Measurements from ENCODE around the gene MYMK. TPM values are rescaled to one million over a fixed set of nuclear protein-coding genes. Genes with fewer than 3 reads are reported as not detected.

Gene MYMK
- total RNA-seq, 4 donors from 2014 or later: not detected

- peak within 1 kb of the TSS; percentile 52 to 74 (median 68) for H3K27ac ChIP-seq
- intact Hi-C loops (cut with DNase I; ENCODE audit: low total_unique reads): loop anchor here (1.0 kb wide), 1 partner anchor 19 kb away; no protein-coding TSS in a partner anchor
Measured at GRCh38 chr9:133478851-133479711, 45.7 kb downstream of the MYMK start, which contains the start of gene SLC2A6. SLC2A6 (minus strand) TSS chr9:133479099; CDS start chr9:133479059, 40 bp downstream.

GRCh38 chr9:133477992-133478850 lies 46.5 kb downstream of the MYMK start:
- Histone ChIP-seq H3K36me3 (no peaks in the 10 kb centered on the region), H3K4me1 (peaks cover 4 to 14% of the 10 kb centered on the region in 2 donors), H3K9me3 (no peaks in the 10 kb centered on the region), H3K27ac (peak overlapping the region; percentile 52 to 74 (median 68)), H3K4me3 (peak overlapping the region; percentile 56 to 69 (median 62)), H3K27me3 (no peaks in the 10 kb centered on the region)
- in situ Hi-C loops (cut with MboI; ENCODE audit: low sequenced_read_pairs in 4 of 4) (loop anchor here in 1 of 4 donors (25.0 kb wide), 1 partner anchor 291 kb away; no protein-coding TSS in a partner anchor), intact Hi-C loops (cut with DNase I; ENCODE audit: low total_unique reads) (no loop called here)
- ATAC-seq (peak; percentile 21), DNase-seq (no peak)
- TF ChIP-seq POLR2A (IDR thresholded peaks at IDR 0.05) (no peak), CTCF (IDR thresholded peaks at IDR 0.05 in 4 of 5, conservative IDR thresholded peaks at IDR 0.05 in 1 of 5) (no peak)

More at GRCh38 chr9:133478851-133479711, 45.7 kb downstream of the MYMK start, which contains the start of gene SLC2A6:
- Histone ChIP-seq H3K4me1 (peaks cover 4 to 14% of the 10 kb centered on the region in 2 donors), H3K9me3 (no peaks in the 10 kb centered on the region), H3K4me3 (peak within 1 kb of the TSS; percentile 56 to 69 (median 62)), H3K27me3 (no peaks in the 10 kb centered on the region), H3K36me3 (no peaks in the 10 kb centered on the region)
- DNase-seq (peak; percentile 67 to 77), ATAC-seq (peak; percentile 90 to 92)
- no peak for TF ChIP-seq CTCF (IDR thresholded peaks at IDR 0.05 in 4 of 5, conservative IDR thresholded peaks at IDR 0.05 in 1 of 5)
- peak; percentile 33 to 37 for TF ChIP-seq POLR2A (IDR thresholded peaks at IDR 0.05)
- in situ Hi-C loops (cut with MboI; ENCODE audit: low sequenced_read_pairs in 4 of 4): loop anchor here in 1 of 4 donors (25.0 kb wide), 1 partner anchor 292 kb away; no protein-coding TSS in a partner anchor

GRCh38 chr9:133477461-133477860 lies 47.3 kb downstream of the MYMK start:
- no peak for ATAC-seq
- Histone ChIP-seq H3K27ac (no peak overlapping the region), H3K4me3 (no peak overlapping the region), H3K27me3 (no peaks in the 10 kb centered on the region), H3K36me3 (no peaks in the 10 kb centered on the region), H3K4me1 (peaks cover 4 to 14% of the 10 kb centered on the region in 2 donors), H3K9me3 (no peaks in the 10 kb centered on the region)
- TF ChIP-seq POLR2A (IDR thresholded peaks at IDR 0.05) (no peak), CTCF (IDR thresholded peaks at IDR 0.05 in 4 of 5, conservative IDR thresholded peaks at IDR 0.05 in 1 of 5) (no peak)
- in situ Hi-C loops (cut with MboI; ENCODE audit: low sequenced_read_pairs in 4 of 4) (loop anchor here in 1 of 4 donors (25.0 kb wide), 1 partner anchor 290 kb away; no protein-coding TSS in a partner anchor), intact Hi-C loops (cut with DNase I; ENCODE audit: low total_unique reads) (no loop called here)
- no peak for DNase-seq

GRCh38 chr9:133476941-133477340 lies 47.8 kb downstream of the MYMK start:
- H3K4me1 ChIP-seq: peaks cover 4 to 14% of the 10 kb centered on the region in 2 donors
- no peak for ATAC-seq
- DNase-seq: no peak

More at GRCh38 chr9:133476941-133477340, 47.8 kb downstream of the MYMK start:
- in situ Hi-C loops (cut with MboI; ENCODE audit: low sequenced_read_pairs in 4 of 4): loop anchor here in 1 of 4 donors (25.0 kb wide), 1 partner anchor 290 kb away; no protein-coding TSS in a partner anchor
- no peaks in the 10 kb centered on the region for H3K27me3 ChIP-seq
- H3K27ac ChIP-seq: no peak overlapping the region
- H3K4me3 ChIP-seq: no peak overlapping the region
- intact Hi-C loops (cut with DNase I; ENCODE audit: low total_unique reads): no loop called here
- H3K9me3 ChIP-seq: no peaks in the 10 kb centered on the region
- H3K36me3 ChIP-seq: no peaks in the 10 kb centered on the region
- no peak for TF ChIP-seq POLR2A (IDR thresholded peaks at IDR 0.05)
- TF ChIP-seq CTCF (IDR thresholded peaks at IDR 0.05 in 4 of 5, conservative IDR thresholded peaks at IDR 0.05 in 1 of 5): no peak
